ENCODE results near the gene EIF2D. TPM values are rescaled to one million over a fixed set of nuclear protein-coding genes. Genes with fewer than 3 reads are reported as not detected.
"Not testable (repeated sequence)": the region's sequence is repeated elsewhere in the genome, so short reads cannot be mapped to it uniquely, and the experiment has no call there.

The EIF2D gene
- total RNA-seq, 1 donor from 2014 or later = 52.8 TPM

- DNase-seq (ENCODE audit: low read depth) = no peak
Measured at GRCh38 chr1:206587904-206588303, 24.4 kb downstream of the EIF2D start.

GRCh38 chr1:206586501-206587445 lies 25.5 kb downstream of the EIF2D start:
- DNase-seq (ENCODE audit: low read depth) = no peak

- DNase-seq (ENCODE audit: low read depth) = no peak
Measured at GRCh38 chr1:206584683-206585082, 27.6 kb downstream of the EIF2D start.

- peak; percentile 45 for DNase-seq (ENCODE audit: low read depth)
Measured at GRCh38 chr1:206583707-206584648, 28.3 kb downstream of the EIF2D start.

GRCh38 chr1:206582971-206583706 lies 29.1 kb downstream of the EIF2D start:
- no peak for DNase-seq (ENCODE audit: low read depth)

GRCh38 chr1:206582537-206582936 lies 29.7 kb downstream of the EIF2D start:
- DNase-seq (ENCODE audit: low read depth) = no peak

- no peak for DNase-seq (ENCODE audit: low read depth)
Measured at GRCh38 chr1:206581571-206581981, 30.7 kb downstream of the EIF2D start.

GRCh38 chr1:206581114-206581497 lies 31.2 kb downstream of the EIF2D start:
- not testable (repeated sequence) for DNase-seq (ENCODE audit: low read depth)

- no peak for DNase-seq (ENCODE audit: low read depth)
Measured at GRCh38 chr1:206580438-206581113, 31.7 kb downstream of the EIF2D start.

GRCh38 chr1:206579747-206580437 lies 32.4 kb downstream of the EIF2D start:
- DNase-seq (ENCODE audit: low read depth) = peak; percentile 39

- no peak for DNase-seq (ENCODE audit: low read depth)
Measured at GRCh38 chr1:206578978-206579374, 33.3 kb downstream of the EIF2D start.

GRCh38 chr1:206578068-206578977 lies 33.9 kb downstream of the EIF2D start:
- no peak for DNase-seq (ENCODE audit: low read depth)

GRCh38 chr1:206577626-206578025 lies 34.6 kb downstream of the EIF2D start:
- no peak for DNase-seq (ENCODE audit: low read depth)

- no peak for DNase-seq (ENCODE audit: low read depth)
Measured at GRCh38 chr1:206575894-206576737, 36.1 kb downstream of the EIF2D start.

- peak; percentile 49 for DNase-seq (ENCODE audit: low read depth)
Measured at GRCh38 chr1:206575165-206575893, 36.9 kb downstream of the EIF2D start.

- DNase-seq (ENCODE audit: low read depth) = no peak
Measured at GRCh38 chr1:206573762-206574161, 38.5 kb downstream of the EIF2D start.

- no peak for DNase-seq (ENCODE audit: low read depth)
Measured at GRCh38 chr1:206573319-206573718, 38.9 kb downstream of the EIF2D start.

GRCh38 chr1:206572835-206573234 lies 39.4 kb downstream of the EIF2D start:
- no peak for DNase-seq (ENCODE audit: low read depth)
